Suppressor macrophage treated with lipopolysaccharide for 4 hours (primary cell): ENCODE measurements around the gene BTBD17.
A peak's percentile ranks its signal among the peaks of the same experiment; 100 is the strongest.
"Not testable (repeated sequence)": the region's sequence is repeated elsewhere in the genome, so short reads cannot be mapped to it uniquely, and the experiment has no call there.

Source experiments
- DNase-seq: peaks from one replicate; pipeline ENCODE4 v3.0.0-alpha.2; 2020

BTBD17 gene

GRCh38 chr17:74361230-74362068, at the start of gene BTBD17:
BTBD17 (minus strand) TSS chr17:74361868; CDS start chr17:74361819, 49 bp downstream.
- DNase-seq, result peak; percentile 46

GRCh38 chr17:74410001-74410443, 48.4 kb upstream of the BTBD17 start:
- DNase-seq, result no peak

- DNase-seq, result no peak
These were observed 47.1 kb upstream of the BTBD17 start for GRCh38 chr17:74408815-74409214.

- no peak for DNase-seq
These were observed 46.6 kb upstream of the BTBD17 start for GRCh38 chr17:74408262-74408661.

- no peak for DNase-seq
These were observed 45.7 kb upstream of the BTBD17 start for GRCh38 chr17:74407384-74407783.

- not testable (repeated sequence) for DNase-seq
These were observed 43.6 kb upstream of the BTBD17 start for GRCh38 chr17:74405311-74405710.

GRCh38 chr17:74404789-74405188, 43.1 kb upstream of the BTBD17 start:
- DNase-seq, result no peak

GRCh38 chr17:74404218-74404617, 42.5 kb upstream of the BTBD17 start:
- no peak for DNase-seq

- no peak for DNase-seq
These were observed 42.0 kb upstream of the BTBD17 start for GRCh38 chr17:74403512-74404137.

- DNase-seq, result no peak
These were observed 40.4 kb upstream of the BTBD17 start for GRCh38 chr17:74402048-74402447.

- no peak for DNase-seq
These were observed 34.9 kb upstream of the BTBD17 start for GRCh38 chr17:74396567-74396966.

GRCh38 chr17:74394977-74395376, 33.3 kb upstream of the BTBD17 start:
- no peak for DNase-seq

- no peak for DNase-seq
These were observed 32.7 kb upstream of the BTBD17 start for GRCh38 chr17:74394275-74394950.

GRCh38 chr17:74393346-74393942, 31.8 kb upstream of the BTBD17 start:
- no peak for DNase-seq

GRCh38 chr17:74392848-74393247, 31.2 kb upstream of the BTBD17 start:
- no peak for DNase-seq

- DNase-seq, result no peak
These were observed 30.1 kb upstream of the BTBD17 start for GRCh38 chr17:74391771-74392170.

- no peak for DNase-seq
These were observed 29.3 kb upstream of the BTBD17 start for GRCh38 chr17:74390680-74391653.

GRCh38 chr17:74389937-74390679, 28.4 kb upstream of the BTBD17 start:
- DNase-seq, result no peak

GRCh38 chr17:74389084-74389753, 27.6 kb upstream of the BTBD17 start:
- DNase-seq, result no peak

- DNase-seq, result no peak
These were observed 25.9 kb upstream of the BTBD17 start for GRCh38 chr17:74387365-74388218.
